H4 (cell line): ENCODE measurements around the gene SYNJ1. TPM values are rescaled to one million over a fixed set of nuclear protein-coding genes. Genes with fewer than 3 reads are reported as not detected.
A peak's percentile ranks its signal among the peaks of the same experiment; 100 is the strongest.
"Not testable (repeated sequence)": the region's sequence is repeated elsewhere in the genome, so short reads cannot be mapped to it uniquely, and the experiment has no call there.

Source experiments
- DNase-seq: peaks from one replicate; pipeline ENCODE4 v3.0.0-alpha.2; 2015; ENCODE audit warnings: low spot score
- total RNA-seq: library from RNA; depleted of rRNA; stranded (reverse); fragments of >200 nt; shearing (Covaris generic); gene quantifications from 2 replicates; pipeline ENCODE4 v1.2.3, GENCODE V29; 2014; rRNA removed

SYNJ1 gene, protein sequence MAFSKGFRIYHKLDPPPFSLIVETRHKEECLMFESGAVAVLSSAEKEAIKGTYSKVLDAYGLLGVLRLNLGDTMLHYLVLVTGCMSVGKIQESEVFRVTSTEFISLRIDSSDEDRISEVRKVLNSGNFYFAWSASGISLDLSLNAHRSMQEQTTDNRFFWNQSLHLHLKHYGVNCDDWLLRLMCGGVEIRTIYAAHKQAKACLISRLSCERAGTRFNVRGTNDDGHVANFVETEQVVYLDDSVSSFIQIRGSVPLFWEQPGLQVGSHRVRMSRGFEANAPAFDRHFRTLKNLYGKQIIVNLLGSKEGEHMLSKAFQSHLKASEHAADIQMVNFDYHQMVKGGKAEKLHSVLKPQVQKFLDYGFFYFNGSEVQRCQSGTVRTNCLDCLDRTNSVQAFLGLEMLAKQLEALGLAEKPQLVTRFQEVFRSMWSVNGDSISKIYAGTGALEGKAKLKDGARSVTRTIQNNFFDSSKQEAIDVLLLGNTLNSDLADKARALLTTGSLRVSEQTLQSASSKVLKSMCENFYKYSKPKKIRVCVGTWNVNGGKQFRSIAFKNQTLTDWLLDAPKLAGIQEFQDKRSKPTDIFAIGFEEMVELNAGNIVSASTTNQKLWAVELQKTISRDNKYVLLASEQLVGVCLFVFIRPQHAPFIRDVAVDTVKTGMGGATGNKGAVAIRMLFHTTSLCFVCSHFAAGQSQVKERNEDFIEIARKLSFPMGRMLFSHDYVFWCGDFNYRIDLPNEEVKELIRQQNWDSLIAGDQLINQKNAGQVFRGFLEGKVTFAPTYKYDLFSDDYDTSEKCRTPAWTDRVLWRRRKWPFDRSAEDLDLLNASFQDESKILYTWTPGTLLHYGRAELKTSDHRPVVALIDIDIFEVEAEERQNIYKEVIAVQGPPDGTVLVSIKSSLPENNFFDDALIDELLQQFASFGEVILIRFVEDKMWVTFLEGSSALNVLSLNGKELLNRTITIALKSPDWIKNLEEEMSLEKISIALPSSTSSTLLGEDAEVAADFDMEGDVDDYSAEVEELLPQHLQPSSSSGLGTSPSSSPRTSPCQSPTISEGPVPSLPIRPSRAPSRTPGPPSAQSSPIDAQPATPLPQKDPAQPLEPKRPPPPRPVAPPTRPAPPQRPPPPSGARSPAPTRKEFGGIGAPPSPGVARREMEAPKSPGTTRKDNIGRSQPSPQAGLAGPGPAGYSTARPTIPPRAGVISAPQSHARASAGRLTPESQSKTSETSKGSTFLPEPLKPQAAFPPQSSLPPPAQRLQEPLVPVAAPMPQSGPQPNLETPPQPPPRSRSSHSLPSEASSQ (N-terminal part only)
- total RNA-seq: 5.5 and 8.1 TPM in 2 replicates

GRCh38 chr21:32727687-32728455, at the start of gene SYNJ1:
Gene SYNJ1, minus strand, starts transcription at chr21:32728013. Its CDS starts 1,118 bp downstream, at chr21:32726895.
- peak; percentile 93 for DNase-seq

GRCh38 chr21:32777269-32777668, 49.5 kb upstream of the SYNJ1 start:
- no peak for DNase-seq

- no peak for DNase-seq
Measured at GRCh38 chr21:32776743-32777142, 48.9 kb upstream of the SYNJ1 start.

GRCh38 chr21:32773048-32773344, 45.2 kb upstream of the SYNJ1 start:
- DNase-seq: not testable (repeated sequence)

GRCh38 chr21:32772281-32773047, 44.7 kb upstream of the SYNJ1 start:
- DNase-seq: peak; percentile 23

DNA sequence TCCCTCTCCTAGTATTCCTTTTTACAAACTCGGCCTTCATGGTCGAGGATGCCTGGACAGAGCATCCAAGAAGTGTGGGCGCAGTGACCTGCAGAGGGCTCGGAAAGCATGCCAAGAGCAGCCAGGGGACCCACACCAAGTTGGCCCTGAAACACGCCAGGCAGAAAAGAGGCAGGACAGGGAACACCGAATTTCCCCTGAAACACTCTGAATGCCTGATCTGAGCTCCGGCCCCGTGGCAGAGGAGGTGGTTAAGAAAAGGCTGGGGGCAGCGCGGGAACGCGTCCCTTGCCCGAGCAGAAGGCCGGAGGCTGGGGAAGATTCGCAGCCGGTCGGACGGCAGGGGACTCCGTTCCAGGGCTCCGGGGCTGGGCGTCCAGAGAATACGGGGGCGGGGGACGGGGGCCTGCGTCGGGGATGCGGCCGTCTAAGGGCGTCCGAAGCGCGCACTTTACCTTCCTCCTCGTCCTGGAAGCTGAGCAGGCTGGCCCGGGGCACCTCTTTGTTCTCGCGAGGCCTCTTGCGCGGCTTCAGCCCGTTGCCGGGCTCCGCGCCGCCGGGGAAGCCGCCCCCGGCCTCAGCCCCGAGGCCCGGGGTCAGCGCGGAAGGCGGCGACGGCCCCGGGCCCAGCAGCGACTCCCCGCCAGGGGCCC, 43.2 kb upstream of the SYNJ1 start:
- DNase-seq: peak; percentile 37

DNA sequence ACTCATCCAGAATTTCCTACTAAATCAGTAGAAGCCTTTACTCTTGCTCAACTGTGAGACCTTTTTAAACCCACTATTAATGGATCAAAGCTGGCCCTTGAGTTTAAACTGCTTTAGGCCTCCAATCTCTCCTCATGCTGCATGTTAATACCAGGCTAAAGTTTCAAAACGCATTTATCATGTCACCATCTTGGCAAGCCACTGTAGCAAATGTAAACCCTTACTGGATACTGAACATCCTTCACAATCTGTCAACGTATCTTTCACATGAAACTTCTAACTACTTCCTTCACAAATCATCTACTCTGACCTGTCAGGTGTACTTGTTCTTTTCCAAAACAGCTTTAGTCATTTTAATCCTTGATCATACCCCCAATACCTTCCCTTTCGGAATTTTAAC, 40.7 kb upstream of the SYNJ1 start:
- DNase-seq: no peak

- no peak for DNase-seq
Measured at GRCh38 chr21:32765058-32765457, 37.2 kb upstream of the SYNJ1 start.

DNA sequence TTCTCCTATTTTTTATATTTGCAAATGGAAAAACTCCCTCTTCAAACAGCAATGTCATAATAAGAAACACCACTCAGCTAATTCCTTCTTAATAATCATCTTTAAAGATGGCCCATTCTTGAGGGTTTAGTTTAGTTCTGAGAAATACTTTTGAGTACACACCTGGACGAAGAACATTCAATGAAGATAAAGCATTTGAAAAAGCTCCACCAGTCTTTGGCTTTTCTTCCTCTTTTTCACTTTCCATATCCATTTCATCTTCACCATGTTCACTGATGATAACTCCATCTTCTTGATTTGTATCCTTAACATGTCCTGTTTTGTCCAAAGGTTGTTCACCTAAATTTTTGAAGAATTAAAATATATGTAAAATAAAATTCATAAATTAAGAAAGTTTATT, 36.4 kb upstream of the SYNJ1 start:
- DNase-seq: no peak

GRCh38 chr21:32757804-32758203, 30.0 kb upstream of the SYNJ1 start:
- DNase-seq: no peak

- no peak for DNase-seq
Measured at GRCh38 chr21:32756096-32756495, 28.3 kb upstream of the SYNJ1 start.

GRCh38 chr21:32753818-32754585, 26.2 kb upstream of the SYNJ1 start:
- DNase-seq: no peak

DNA sequence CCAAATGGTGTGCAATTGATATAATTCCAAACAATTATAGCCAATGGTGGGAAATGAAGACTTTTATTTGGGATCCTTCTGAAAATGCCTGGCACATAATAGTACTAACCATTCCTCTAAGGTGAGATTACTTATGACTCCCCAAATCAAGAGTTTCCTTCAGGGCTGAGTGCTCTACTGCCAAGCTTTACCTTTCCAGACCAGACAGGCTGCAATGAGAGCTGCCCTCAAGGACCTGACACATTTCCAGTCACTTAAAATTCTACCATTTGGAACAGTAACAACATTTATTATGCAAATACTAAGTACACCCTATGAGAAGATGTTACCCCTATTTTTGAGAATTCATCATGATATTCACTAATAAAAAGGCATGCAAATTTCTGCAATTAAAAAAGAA, 22.6 kb upstream of the SYNJ1 start:
- no peak for DNase-seq

DNA sequence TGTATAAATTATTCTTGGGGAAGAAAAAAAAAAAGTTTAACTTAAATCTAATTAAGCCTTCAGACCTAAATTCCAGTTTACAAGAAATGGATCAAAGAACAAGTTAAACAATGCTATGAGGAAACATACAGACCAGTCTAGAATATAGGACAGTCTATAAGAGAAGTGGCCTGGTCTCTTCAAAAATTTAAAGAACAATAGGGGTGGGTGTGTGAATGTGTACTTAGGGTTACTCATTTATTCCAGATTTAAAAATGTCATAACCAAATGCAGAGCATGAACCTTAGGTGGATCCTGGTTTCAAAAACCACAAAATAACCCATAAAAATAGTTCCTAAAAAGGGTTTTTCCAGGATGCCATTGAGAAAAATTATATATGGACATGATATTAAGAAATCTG, 21.8 kb upstream of the SYNJ1 start:
- DNase-seq: no peak

DNA sequence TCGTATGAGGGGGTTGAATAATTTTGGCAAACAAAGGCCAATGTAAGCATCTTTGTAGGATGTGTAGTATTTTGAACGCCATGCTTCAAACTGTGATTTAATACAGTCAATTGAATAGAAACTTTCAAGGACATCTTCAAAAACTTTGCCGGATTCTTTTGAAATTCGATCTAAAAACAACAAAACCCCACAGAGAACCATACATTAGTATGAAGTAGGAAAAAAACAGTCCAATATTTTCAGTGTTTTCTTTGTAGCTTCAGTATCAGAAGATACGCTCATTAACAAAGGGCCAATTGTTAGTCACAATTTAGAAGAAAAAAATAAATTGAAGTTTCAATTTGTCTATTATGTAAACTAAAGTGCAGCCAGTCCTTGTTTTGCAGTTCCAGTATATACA, 20.7 kb upstream of the SYNJ1 start:
- no peak for DNase-seq

DNA sequence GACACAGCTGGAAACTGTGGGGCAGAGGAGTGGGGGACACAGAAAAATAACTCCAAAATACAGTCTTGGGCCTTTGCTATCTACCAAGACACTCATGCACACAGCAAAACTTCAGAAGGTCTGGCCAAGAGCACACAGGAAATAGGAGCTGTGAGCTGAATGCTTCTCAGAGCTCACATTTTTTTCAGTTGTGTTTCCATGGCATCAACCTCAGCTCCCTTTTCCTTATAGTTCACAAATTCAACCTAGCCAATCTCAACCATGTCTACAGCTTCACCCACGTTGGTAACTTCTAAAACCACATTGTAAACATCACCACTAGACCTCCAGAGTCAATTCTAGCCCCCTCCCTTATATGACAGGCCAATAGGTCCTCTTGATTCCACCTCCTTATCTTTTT, 19.6 kb upstream of the SYNJ1 start:
- DNase-seq: no peak

DNA sequence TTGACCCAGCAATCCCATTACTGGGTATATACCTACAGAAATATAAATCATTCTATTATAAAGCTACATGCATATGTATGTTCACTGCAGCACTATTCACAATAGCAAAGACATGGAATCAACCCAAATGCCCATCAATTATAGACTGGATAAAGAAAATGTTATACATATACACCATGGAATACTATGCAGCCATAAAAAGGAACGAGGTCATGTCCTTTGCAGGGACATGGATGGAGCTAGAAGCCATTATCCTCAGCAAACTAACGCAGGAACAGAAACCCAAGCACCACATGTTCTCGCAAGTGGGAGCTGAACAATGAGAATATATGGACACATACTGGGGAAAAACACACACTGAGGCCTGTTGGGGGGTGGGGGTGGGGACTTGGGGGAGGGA, 18.9 kb upstream of the SYNJ1 start:
- DNase-seq: not testable (repeated sequence)

DNA sequence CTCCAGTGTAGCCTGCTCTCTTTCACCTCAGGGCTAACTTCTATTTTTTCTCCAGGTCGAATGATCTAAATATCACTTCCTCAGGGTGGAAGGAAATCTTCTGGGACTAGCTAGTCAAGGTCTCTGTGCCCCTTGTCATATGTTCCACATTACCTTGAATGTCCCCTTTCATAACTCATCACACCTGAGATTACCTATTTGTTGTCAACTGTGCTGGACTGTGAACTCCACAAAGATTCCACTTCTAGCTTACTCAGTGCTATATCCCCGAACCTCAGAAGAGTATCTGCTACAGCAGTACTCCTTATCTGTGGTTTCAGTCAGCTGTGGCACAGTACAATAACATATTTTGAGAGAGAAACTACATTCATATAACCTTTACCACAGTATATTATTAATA, 14.6 kb upstream of the SYNJ1 start:
- DNase-seq: no peak

DNA sequence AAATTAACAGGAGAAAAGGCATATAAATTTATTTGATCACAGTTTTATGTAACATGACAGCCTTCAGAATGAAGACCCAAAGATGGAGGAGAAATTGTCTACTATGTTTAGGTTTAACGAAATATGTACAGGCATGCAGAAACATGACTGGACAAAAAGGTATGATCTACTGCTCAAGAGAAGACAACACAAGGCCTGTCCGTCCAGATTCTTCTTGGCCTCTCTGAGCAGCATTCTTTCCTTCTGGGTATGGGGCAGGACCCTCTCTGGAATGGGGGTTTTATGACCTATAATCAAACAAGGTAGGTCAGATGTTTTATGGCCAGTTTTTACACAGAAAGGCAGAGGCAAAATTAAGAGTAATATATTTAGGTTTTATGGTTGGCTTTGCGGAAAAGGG, 13.5 kb upstream of the SYNJ1 start:
- no peak for DNase-seq
